ENCODE measurements around the gene LIX1L.
A peak's percentile ranks its signal among the peaks of the same experiment; 100 is the strongest.

LIX1L gene

GRCh38 chr1:145995964-145996432 lies 38.2 kb upstream of the LIX1L start:
- TF ChIP-seq CTCF (IDR thresholded peaks at IDR 0.05; ENCODE audit: insufficient read depth, low read depth, low read length, missing control alignments): no peak
- DNase-seq (ENCODE audit: low read depth): no peak
- H3K4me3 ChIP-seq (ENCODE audit: low read length): peak overlapping the region; percentile 99

GRCh38 chr1:145995148-145995881 lies 37.5 kb upstream of the LIX1L start:
- TF ChIP-seq CTCF (IDR thresholded peaks at IDR 0.05; ENCODE audit: insufficient read depth, low read depth, low read length, missing control alignments): no peak
- DNase-seq (ENCODE audit: low read depth): no peak
- peak overlapping the region; percentile 99 for H3K4me3 ChIP-seq (ENCODE audit: low read length)

GRCh38 chr1:145994391-145995120 lies 36.7 kb upstream of the LIX1L start:
- H3K4me3 ChIP-seq (ENCODE audit: low read length): peak overlapping the region; percentile 99
- DNase-seq (ENCODE audit: low read depth): peak; percentile 49
- no peak for TF ChIP-seq CTCF (IDR thresholded peaks at IDR 0.05; ENCODE audit: insufficient read depth, low read depth, low read length, missing control alignments)

GRCh38 chr1:145993618-145994390 lies 36.0 kb upstream of the LIX1L start:
- DNase-seq (ENCODE audit: low read depth): no peak
- peak overlapping the region; percentile 99 for H3K4me3 ChIP-seq (ENCODE audit: low read length)
- no peak for TF ChIP-seq CTCF (IDR thresholded peaks at IDR 0.05; ENCODE audit: insufficient read depth, low read depth, low read length, missing control alignments)

- no peak for DNase-seq (ENCODE audit: low read depth)
- TF ChIP-seq CTCF (IDR thresholded peaks at IDR 0.05; ENCODE audit: insufficient read depth, low read depth, low read length, missing control alignments): no peak
- peak overlapping the region; percentile 99 for H3K4me3 ChIP-seq (ENCODE audit: low read length)
Observed at GRCh38 chr1:145992958-145993617, 35.3 kb upstream of the LIX1L start.

- TF ChIP-seq CTCF (IDR thresholded peaks at IDR 0.05; ENCODE audit: insufficient read depth, low read depth, low read length, missing control alignments): no peak
- H3K4me3 ChIP-seq (ENCODE audit: low read length): peak overlapping the region; percentile 99
Observed at GRCh38 chr1:145992502-145992936, 34.7 kb upstream of the LIX1L start.

More at GRCh38 chr1:145992502-145992936, 34.7 kb upstream of the LIX1L start:
- DNase-seq (ENCODE audit: low read depth): no peak

All from epithelial cell of esophagus (primary cell).